ENCODE results near the gene NCK1. TPM values are rescaled to one million over a fixed set of nuclear protein-coding genes. Genes with fewer than 3 reads are reported as not detected.

NCK1 gene
- total and polyA plus RNA-seq, 10 of the 15 experiments (the other 5 are each of a cell fraction or from before 2014, with no cell fraction given) = 15.6 to 33.4 (median 25.0) TPM

DNA sequence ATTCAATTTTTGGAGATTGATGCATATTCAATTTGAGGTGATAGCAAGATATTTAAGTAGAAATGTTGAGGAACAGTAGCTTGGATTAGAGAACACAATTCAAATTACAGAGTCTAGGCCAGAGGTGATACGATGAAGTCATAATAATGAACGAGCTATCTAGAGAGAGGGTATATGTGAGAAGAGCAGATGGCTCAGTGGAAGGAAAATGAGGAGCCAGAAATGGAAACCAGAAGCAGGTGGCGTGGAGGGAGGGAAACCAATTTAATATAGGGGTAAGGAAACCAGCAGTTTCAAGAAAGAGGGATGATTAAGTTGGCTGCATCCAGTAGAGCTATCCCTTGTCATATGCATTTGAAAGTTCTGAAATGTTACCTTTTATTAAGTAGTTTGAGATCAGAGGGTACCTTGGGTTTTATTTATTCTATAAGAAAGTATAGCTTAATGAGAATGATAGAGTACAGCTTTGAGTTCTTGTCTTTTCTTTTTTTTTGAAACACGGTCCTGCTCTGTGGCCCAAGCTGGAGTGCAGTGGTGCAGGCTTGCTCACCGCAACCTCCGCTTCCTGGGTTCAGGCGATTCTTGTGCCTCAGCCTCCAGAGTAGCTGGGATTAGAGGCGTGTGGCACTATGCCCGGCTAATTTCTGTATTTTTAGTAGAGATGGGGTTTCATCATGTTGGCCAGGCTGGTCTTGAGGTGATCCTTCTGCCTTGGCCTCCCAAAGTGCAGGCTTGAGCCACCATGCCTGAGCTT is 22.1 kb downstream of the NCK1 start:
- BruUV-seq (replicated peaks) = no TSS peak
- Histone ChIP-seq H3K79me2 (ENCODE audit: control insufficient read depth, insufficient read depth, low read length) (peaks cover 62% of the 10 kb centered on the region), H3K9me3 (replicated peaks; ENCODE audit: control insufficient read depth, insufficient read depth, low read length) (peaks cover 6% of the 10 kb centered on the region; the same call in 2 of the 3 replicates), H2AFZ (ENCODE audit: control insufficient read depth, low read depth, low read length) (no peak overlapping the region), H3K4me2 (ENCODE audit: control insufficient read depth, insufficient read depth) (peak overlapping the region; percentile 15; the same call in 1 of the 2 replicates), H3K36me3 (ENCODE audit: control insufficient read depth in 2 of 2, insufficient read depth in 2 of 2, low read length in 1 of 2) (no peaks in the 10 kb centered on the region; a peak in 2 of 4 replicates), H3K27ac (ENCODE audit: control insufficient read depth, insufficient read depth) (no peak overlapping the region; the same call in 1 of the 2 replicates), H3K4me1 (ENCODE audit: control insufficient read depth, insufficient read depth, low read length) (peaks cover 16% of the 10 kb centered on the region), H3K9ac (ENCODE audit: control insufficient read depth, insufficient read depth, low read length) (no peak overlapping the region), H3K27me3 (replicated peaks in 1 of 2; ENCODE audit: control insufficient read depth in 2 of 2, insufficient read depth in 2 of 2, low read length in 1 of 2) (no peaks in the 10 kb centered on the region), H4K20me1 (ENCODE audit: control insufficient read depth, insufficient read depth) (no peaks in the 10 kb centered on the region), H3K4me3 (no peak overlapping the region)
- in situ Hi-C loops (cut with MboI) = no loop called here
- peak; percentile 28; the same call in 2 of the 3 replicates for ATAC-seq
- ChIA-PET CTCF (interaction anchor here (0.6 to 2.1 kb wide), 6 partner anchors 16 to 131 kb away, joined by 3 to 5 read pairs (median 3); partner anchors contain the start of gene STAG1), SMC1A (ENCODE audit: uncharacterized antibody, unreplicated experiment) (interaction anchor here (0.6 to 3.3 kb wide), 14 partner anchors 9 to 131 kb away, joined by 3 to 19 read pairs (median 4); partner anchors contain the start of gene NCK1), POLR2A (interaction anchor here (0.5 to 1.3 kb wide), 4 partner anchors 14 to 130 kb away, joined by 3 to 7 read pairs (median 3); partner anchors contain the start of gene NCK1), RAD21 (ENCODE audit: unreplicated experiment) (interaction anchor here (0.8 to 2.2 kb wide), 5 partner anchors 21 to 132 kb away, joined by 3 to 9 read pairs (median 4); partner anchors contain the start of gene NCK1)
- TF ChIP-seq STAT3 (IDR thresholded peaks at IDR 0.05; ENCODE audit: low read depth, low read length) = no peak
- no peak for TF ChIP-seq CHD1 (IDR thresholded peaks at IDR 0.05; ENCODE audit: low read depth, low read length)
- no peak for TF ChIP-seq HDAC6 (IDR thresholded peaks at IDR 0.05; ENCODE audit: unreplicated experiment)
- TF ChIP-seq, protein P1, sequence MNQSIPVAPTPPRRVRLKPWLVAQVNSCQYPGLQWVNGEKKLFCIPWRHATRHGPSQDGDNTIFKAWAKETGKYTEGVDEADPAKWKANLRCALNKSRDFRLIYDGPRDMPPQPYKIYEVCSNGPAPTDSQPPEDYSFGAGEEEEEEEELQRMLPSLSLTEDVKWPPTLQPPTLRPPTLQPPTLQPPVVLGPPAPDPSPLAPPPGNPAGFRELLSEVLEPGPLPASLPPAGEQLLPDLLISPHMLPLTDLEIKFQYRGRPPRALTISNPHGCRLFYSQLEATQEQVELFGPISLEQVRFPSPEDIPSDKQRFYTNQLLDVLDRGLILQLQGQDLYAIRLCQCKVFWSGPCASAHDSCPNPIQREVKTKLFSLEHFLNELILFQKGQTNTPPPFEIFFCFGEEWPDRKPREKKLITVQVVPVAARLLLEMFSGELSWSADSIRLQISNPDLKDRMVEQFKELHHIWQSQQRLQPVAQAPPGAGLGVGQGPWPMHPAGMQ (IDR thresholded peaks at IDR 0.05; ENCODE audit: borderline replicate concordance) = no peak
- TF ChIP-seq ZNF207 (IDR thresholded peaks at IDR 0.05; ENCODE audit: borderline replicate concordance) = no peak
- 78% methylated on average over 9 of the region's 9 CpGs for WGBS (ENCODE audit: insufficient coverage, insufficient replicate concordance, low lambda C conversion rate, missing lambda C conversion rate)
- DNase-seq (ENCODE audit: low read depth, low spot score) = no peak
- intact Hi-C loops (cut with micrococcal nuclease; ENCODE audit: unreplicated experiment) = no loop called here
- no peak for FAIRE-seq

Measured in GM12878 (cell line).